ENCODE measurements around the gene ISM1. TPM values are rescaled to one million over a fixed set of nuclear protein-coding genes. Genes with fewer than 3 reads are reported as not detected.

The ISM1 gene
- total RNA-seq, 2 experiments from 2014 or later = 0.87 to 1.1 TPM

GRCh38 chr20:13333036-13333435, 112.0 kb downstream of the ISM1 start:
- ChIA-PET POLR2A (no interaction called here), CTCF (no interaction called here)
- intact Hi-C loops (cut with DNase I, micrococcal nuclease) = no loop called here
- Histone ChIP-seq H3K27me3 (ENCODE audit: control insufficient read depth in 1 of 2, insufficient read depth in 2 of 2, low read length in 2 of 2) (no peaks in the 10 kb centered on the region), H3K4me1 (ENCODE audit: insufficient read depth, low read length) (no peaks in the 10 kb centered on the region), H3K4me3 (ENCODE audit: low read length) (no peak overlapping the region), H3K27ac (ENCODE audit: low read depth in 1 of 2, low read length in 2 of 2) (no peak overlapping the region), H3K9me3 (ENCODE audit: control insufficient read depth in 1 of 2, insufficient read depth in 1 of 2, low read length in 2 of 2) (no peaks in the 10 kb centered on the region), H3K36me3 (ENCODE audit: insufficient read depth, low read length) (no peaks in the 10 kb centered on the region)
- no peaks in the 10 kb centered on the region for H3K9me3 Mint-ChIP-seq
- no peak for TF ChIP-seq CTCF (IDR thresholded peaks at IDR 0.05)
- H3K36me3 Mint-ChIP-seq (ENCODE audit: low read depth) = no peaks in the 10 kb centered on the region
- no peaks in the 10 kb centered on the region for H3K4me1 Mint-ChIP-seq (ENCODE audit: low read depth)
- H3K4me3 Mint-ChIP-seq = no peak overlapping the region
- H3K27me3 Mint-ChIP-seq = no peaks in the 10 kb centered on the region
- no peak for ATAC-seq (ENCODE audit: poor library complexity)
- DNase-seq = no peak
- no peak overlapping the region for H3K27ac Mint-ChIP-seq

- Histone ChIP-seq H3K27ac (ENCODE audit: low read depth in 1 of 2, low read length in 2 of 2) (no peak overlapping the region), H3K4me3 (ENCODE audit: low read length) (no peak overlapping the region), H3K9me3 (ENCODE audit: control insufficient read depth in 1 of 2, insufficient read depth in 1 of 2, low read length in 2 of 2) (no peaks in the 10 kb centered on the region), H3K27me3 (ENCODE audit: control insufficient read depth in 1 of 2, insufficient read depth in 2 of 2, low read length in 2 of 2) (no peaks in the 10 kb centered on the region), H3K36me3 (ENCODE audit: insufficient read depth, low read length) (no peaks in the 10 kb centered on the region), H3K4me1 (ENCODE audit: insufficient read depth, low read length) (no peaks in the 10 kb centered on the region)
- POLR2A ChIA-PET = no interaction called here
- CTCF ChIA-PET = no interaction called here
- no peaks in the 10 kb centered on the region for H3K9me3 Mint-ChIP-seq
- no peaks in the 10 kb centered on the region for H3K36me3 Mint-ChIP-seq (ENCODE audit: low read depth)
- H3K4me3 Mint-ChIP-seq = no peak overlapping the region
- no peaks in the 10 kb centered on the region for H3K27me3 Mint-ChIP-seq
- no peak for TF ChIP-seq CTCF (IDR thresholded peaks at IDR 0.05)
- H3K4me1 Mint-ChIP-seq (ENCODE audit: low read depth) = no peaks in the 10 kb centered on the region
- ATAC-seq (ENCODE audit: poor library complexity) (no peak), DNase-seq (no peak)
- intact Hi-C loops (cut with DNase I, micrococcal nuclease) = no loop called here
- no peak overlapping the region for H3K27ac Mint-ChIP-seq
These were observed 112.7 kb downstream of the ISM1 start for GRCh38 chr20:13333793-13334192.

- Mint-ChIP-seq H3K4me1 (ENCODE audit: low read depth) (no peaks in the 10 kb centered on the region), H3K27ac (no peak overlapping the region), H3K9me3 (no peaks in the 10 kb centered on the region), H3K4me3 (no peak overlapping the region), H3K27me3 (no peaks in the 10 kb centered on the region), H3K36me3 (ENCODE audit: low read depth) (no peaks in the 10 kb centered on the region)
- no peak for TF ChIP-seq CTCF (IDR thresholded peaks at IDR 0.05)
- Histone ChIP-seq H3K4me3 (ENCODE audit: low read length) (no peak overlapping the region), H3K36me3 (ENCODE audit: insufficient read depth, low read length) (no peaks in the 10 kb centered on the region), H3K9me3 (ENCODE audit: control insufficient read depth in 1 of 2, insufficient read depth in 1 of 2, low read length in 2 of 2) (no peaks in the 10 kb centered on the region), H3K27ac (ENCODE audit: low read depth in 1 of 2, low read length in 2 of 2) (no peak overlapping the region), H3K27me3 (ENCODE audit: control insufficient read depth in 1 of 2, insufficient read depth in 2 of 2, low read length in 2 of 2) (no peaks in the 10 kb centered on the region), H3K4me1 (ENCODE audit: insufficient read depth, low read length) (no peaks in the 10 kb centered on the region)
- ATAC-seq (ENCODE audit: poor library complexity) (no peak), DNase-seq (no peak)
- CTCF ChIA-PET = no interaction called here
- POLR2A ChIA-PET = no interaction called here
- intact Hi-C loops (cut with DNase I, micrococcal nuclease) = no loop called here
These were observed 115.4 kb downstream of the ISM1 start for GRCh38 chr20:13336308-13337089.

All from CD4-positive, alpha-beta T cell (primary cell).